HAP-1 (cell line): ENCODE results near the gene EML6.
A peak's percentile ranks its signal among the peaks of the same experiment; 100 is the strongest.

Source experiments
- DNase-seq, 2 experiments: peaks; one replicate each; pipeline ENCODE4 v3.0.0-alpha.2; 2016 to 2020; ENCODE audit warnings: low spot score in 2 of 2
- H3K27me3 ChIP-seq: fragments of 250-450 bp; sonication (Bioruptor Pico); 2 replicates; pipeline ENCODE4 v1.5.1; 2020; ENCODE audit warnings: low read depth, mild to moderate bottlenecking, moderate library complexity
- H3K36me3 ChIP-seq: fragments of 250-450 bp; sonication (Bioruptor Pico); replicated peaks from 2 replicates; pipeline ENCODE4 v1.5.1; 2020; ENCODE audit warnings: mild to moderate bottlenecking
- H3K4me1 ChIP-seq: fragments of 250-450 bp; sonication (Bioruptor Pico); 2 replicates; pipeline ENCODE4 v1.5.1; 2020; ENCODE audit warnings: mild to moderate bottlenecking
- H3K4me3 ChIP-seq: fragments of 250-450 bp; sonication (Bioruptor Pico); 2 replicates; pipeline ENCODE4 v1.5.1; 2020; ENCODE audit warnings: mild to moderate bottlenecking, moderate library complexity
- H3K9me3 ChIP-seq: fragments of 250-450 bp; sonication (Bioruptor Pico); 2 replicates; pipeline ENCODE4 v1.5.1; 2020; ENCODE audit warnings: mild to moderate bottlenecking, moderate library complexity
- in situ Hi-C: fragments of 300-500 bp; cut with MboI; formaldehyde crosslinking; loops from 3 replicates; pipeline ENCODE4 v1.14.3; 2020; ENCODE audit warnings: low sequenced_read_pairs, inconsistent platforms, mixed read lengths

EML6 gene

DNA sequence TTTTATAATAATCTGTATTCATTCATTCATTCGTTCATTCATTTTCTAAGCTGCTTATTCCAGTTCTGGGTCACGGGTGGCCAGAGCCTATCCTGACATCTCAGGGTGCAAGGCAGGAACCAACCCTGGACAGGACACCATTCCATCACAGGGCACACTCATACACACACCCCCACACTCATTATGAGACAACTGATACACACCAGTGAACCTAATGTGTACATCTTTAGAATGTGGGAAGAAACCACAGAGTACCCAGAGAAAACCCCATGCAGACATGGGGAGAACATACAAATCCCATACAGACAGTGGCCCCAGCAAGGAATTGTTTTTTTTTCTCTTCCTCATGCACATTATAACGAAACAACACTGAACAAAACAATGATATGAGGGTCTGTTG is 272.1 kb downstream of the EML6 start:
- Histone ChIP-seq H3K36me3 (no peaks in the 10 kb centered on the region), H3K9me3 (no peaks in the 10 kb centered on the region), H3K4me1 (peaks cover 23% of the 10 kb centered on the region), H3K27me3 (no peaks in the 10 kb centered on the region), H3K4me3 (no peak overlapping the region)
- in situ Hi-C loops, result no loop called here
- DNase-seq, result no peak

DNA sequence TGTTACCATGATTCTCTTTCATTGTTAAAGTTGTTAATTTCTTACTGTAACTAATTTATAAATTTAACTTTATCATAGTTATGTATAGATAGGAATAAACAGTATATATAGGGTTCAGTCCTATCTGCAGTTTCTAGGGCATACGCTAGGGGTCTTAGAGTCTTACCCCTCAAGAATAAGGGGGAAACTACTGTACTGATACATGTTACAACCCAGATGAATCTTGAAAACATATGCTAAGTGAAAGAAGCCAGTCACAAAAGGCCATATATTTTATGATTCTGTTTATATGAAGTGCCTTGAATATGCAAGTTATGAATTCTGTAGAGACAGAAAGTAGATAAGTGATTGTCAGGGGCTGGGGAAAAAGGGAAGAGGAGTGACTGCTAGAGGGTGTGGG is 274.4 kb downstream of the EML6 start:
- peaks cover 34% of the 10 kb centered on the region for H3K4me1 ChIP-seq
- in situ Hi-C loops, result no loop called here

DNA sequence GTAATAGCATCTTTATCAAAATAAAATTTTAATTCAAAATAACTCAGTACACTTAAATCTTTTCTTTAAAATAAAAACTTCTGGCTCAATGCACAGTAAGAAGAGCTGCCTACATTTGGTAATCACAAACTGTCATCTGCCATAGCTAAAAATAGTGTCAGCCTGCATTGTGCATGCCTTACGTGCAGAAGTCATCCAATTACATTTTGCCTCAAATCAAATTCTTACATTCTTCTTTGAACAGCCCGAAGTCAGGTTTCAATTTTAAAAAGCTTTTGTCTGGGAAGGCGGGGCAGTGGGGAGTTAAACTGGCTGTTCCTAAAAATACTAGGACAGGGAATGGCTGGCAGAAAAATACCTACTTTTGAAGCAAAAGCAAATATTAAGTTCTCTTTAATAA is 275.7 kb downstream of the EML6 start:
- H3K4me3 ChIP-seq, result no peak overlapping the region

More for the DNA sequence above, 274.4 kb downstream of the EML6 start:
- DNase-seq, result no peak
- H3K36me3 ChIP-seq, result no peaks in the 10 kb centered on the region
- H3K27me3 ChIP-seq, result no peaks in the 10 kb centered on the region
- no peaks in the 10 kb centered on the region for H3K9me3 ChIP-seq
- no peak overlapping the region for H3K4me3 ChIP-seq

DNA sequence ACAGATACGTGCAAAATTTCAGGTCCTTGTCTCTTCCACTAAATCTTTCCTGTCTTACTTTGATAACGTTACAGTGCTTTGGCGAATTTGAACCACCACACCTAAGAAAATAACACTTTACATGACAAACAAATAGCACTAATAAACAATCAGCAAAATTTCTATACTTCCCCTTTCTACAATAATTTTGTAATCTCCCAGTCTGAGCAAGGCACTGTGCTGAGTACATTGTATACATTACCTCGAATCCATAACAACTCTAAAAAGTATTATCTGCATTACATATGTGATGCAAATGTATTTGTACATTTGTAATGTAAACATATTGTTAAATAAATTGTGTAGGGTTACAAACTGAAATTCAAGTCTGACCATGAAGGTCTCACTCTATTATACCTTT is 276.9 kb downstream of the EML6 start:
- no peak for DNase-seq
- no peak overlapping the region for H3K4me3 ChIP-seq
- peaks cover 38% of the 10 kb centered on the region for H3K4me1 ChIP-seq
- H3K9me3 ChIP-seq, result no peaks in the 10 kb centered on the region
- in situ Hi-C loops, result no loop called here
- no peaks in the 10 kb centered on the region for H3K36me3 ChIP-seq
- H3K27me3 ChIP-seq, result no peaks in the 10 kb centered on the region

More for the DNA sequence above, 275.7 kb downstream of the EML6 start:
- Histone ChIP-seq H3K4me1 (peaks cover 37% of the 10 kb centered on the region), H3K9me3 (no peaks in the 10 kb centered on the region), H3K27me3 (no peaks in the 10 kb centered on the region), H3K36me3 (no peaks in the 10 kb centered on the region)
- in situ Hi-C loops, result no loop called here
- peak; percentile 58 to 77 for DNase-seq

DNA sequence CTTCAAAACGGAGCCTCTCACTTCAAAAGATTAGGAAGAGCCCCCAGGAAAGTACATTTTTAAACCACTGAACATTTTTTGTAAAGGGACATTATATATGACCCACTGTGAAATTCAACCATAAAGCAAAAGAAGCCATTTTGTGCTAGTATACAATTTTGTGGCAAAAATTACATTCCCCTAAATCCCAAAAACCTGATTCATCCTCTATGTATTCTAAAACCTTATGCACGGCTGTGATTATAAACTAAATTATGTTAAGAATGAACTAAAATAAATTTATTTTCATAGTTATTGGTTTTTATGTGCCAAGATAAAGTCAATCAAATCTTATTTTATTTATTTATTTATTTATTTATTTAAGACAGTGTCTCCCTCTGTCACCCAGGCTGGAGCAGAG is 278.3 kb downstream of the EML6 start:
- in situ Hi-C loops, result no loop called here
- no peaks in the 10 kb centered on the region for H3K36me3 ChIP-seq
- peaks cover 40% of the 10 kb centered on the region for H3K4me1 ChIP-seq
- H3K27me3 ChIP-seq, result no peaks in the 10 kb centered on the region
- DNase-seq, result no peak
- no peak overlapping the region for H3K4me3 ChIP-seq
- H3K9me3 ChIP-seq, result no peaks in the 10 kb centered on the region

DNA sequence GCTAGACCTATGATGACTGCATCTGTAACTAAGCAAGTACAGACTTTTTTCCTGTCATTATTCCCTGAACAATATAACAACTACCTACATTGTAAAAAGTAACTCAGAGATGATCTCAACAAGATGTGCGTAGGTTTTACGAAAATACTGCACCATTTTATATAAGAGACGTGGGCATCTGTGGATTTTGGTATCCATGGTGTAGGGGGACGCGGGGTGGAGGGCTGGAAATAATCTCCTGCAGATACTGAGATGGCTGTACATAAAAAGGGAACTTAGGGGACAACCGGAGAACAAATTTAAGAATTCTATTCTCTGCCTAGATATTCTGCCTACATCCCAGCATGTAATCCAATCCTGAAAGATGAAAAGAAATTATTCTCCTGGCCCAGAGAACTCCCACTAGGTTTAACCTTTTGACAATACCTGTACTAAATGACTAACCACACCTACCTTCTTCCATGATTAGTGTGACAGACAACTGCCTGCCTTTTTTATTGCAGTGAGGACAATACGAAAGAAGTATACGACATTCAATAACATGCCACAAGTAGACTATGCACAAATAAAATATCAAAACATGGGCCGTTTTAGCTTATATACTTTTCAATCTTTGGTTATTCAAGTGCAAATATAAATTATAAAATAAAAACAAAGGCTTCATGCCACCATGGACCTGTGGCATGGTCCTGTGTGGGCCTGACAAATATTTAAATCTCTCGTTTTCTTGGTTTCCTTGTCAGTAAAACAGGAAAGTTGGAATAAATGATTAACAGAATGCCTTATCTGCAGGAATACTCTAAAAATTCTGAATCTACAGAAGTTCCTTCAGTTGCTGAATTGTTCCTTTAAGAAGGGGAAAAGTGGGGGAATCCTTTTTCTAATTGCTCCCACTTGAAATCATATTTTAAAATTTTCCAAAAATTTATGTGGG is 280.5 kb downstream of the EML6 start:
- Histone ChIP-seq H3K4me3 (no peak overlapping the region), H3K9me3 (no peaks in the 10 kb centered on the region), H3K27me3 (no peaks in the 10 kb centered on the region), H3K4me1 (peaks cover 34% of the 10 kb centered on the region), H3K36me3 (no peaks in the 10 kb centered on the region)
- DNase-seq, result peak in 1 of 2 experiments; percentile 14
- in situ Hi-C loops, result no loop called here

DNA sequence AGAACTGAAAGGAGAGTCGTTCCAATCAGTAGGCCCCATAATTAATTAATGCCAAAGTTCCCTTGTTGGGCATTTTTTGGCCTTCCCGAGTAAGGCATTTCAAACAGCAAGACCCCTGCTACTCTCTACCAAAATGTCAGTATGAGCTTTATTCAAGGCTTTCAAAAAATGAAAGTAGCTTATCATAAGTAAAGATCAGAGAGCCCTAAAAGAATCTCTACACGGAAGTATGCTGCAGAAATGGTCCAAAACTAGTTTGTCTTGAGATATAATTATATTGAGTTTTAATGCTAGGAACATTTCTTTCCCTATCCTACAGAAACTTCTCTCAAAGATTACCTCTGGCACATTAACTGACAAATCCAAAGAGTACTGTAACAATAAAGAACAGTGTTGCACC is 282.8 kb downstream of the EML6 start:
- Histone ChIP-seq H3K27me3 (no peaks in the 10 kb centered on the region), H3K4me3 (no peak overlapping the region), H3K36me3 (no peaks in the 10 kb centered on the region), H3K4me1 (peaks cover 35% of the 10 kb centered on the region), H3K9me3 (no peaks in the 10 kb centered on the region)
- no peak for DNase-seq
- in situ Hi-C loops, result no loop called here

DNA sequence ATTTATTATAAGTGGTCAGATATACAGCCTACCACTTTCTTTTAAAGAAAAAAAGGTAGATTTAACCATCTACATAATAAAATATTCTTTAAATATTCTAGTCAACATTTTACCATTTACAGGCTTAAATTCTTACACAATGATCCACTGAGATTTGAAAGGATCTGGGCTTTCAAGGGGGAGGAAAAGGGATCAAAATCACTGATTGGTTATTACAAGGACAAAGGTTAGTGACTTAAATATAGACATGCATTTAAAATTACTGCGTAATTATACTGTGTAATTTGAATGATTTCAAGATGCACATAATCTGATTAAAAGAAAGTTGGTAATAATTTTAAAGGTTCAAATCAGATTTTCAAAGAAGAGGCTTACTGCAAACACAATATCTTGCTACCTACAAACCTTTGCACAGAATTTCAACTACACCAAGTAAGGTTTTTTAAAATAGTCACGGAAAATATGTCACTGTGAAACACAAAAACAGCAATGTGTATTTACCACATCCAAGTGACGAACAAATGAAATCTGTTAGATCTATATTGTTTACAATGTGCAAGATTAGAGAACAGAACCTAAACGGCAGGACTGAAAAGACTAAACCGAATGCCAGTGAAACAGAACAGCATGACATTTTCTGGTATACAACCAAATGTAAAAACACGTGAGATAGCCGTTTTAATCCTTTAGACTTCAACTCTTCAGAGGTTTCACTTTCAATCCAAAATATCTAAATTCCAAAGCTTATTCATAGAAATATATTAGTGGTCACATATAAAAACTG is 286.0 kb downstream of the EML6 start:
- Histone ChIP-seq H3K27me3 (no peaks in the 10 kb centered on the region), H3K4me1 (peaks cover 56% of the 10 kb centered on the region), H3K9me3 (no peaks in the 10 kb centered on the region), H3K4me3 (peak overlapping the region; percentile 19), H3K36me3 (no peaks in the 10 kb centered on the region)
- in situ Hi-C loops, result no loop called here
- DNase-seq, result peak in 1 of 2 experiments; percentile 24

DNA sequence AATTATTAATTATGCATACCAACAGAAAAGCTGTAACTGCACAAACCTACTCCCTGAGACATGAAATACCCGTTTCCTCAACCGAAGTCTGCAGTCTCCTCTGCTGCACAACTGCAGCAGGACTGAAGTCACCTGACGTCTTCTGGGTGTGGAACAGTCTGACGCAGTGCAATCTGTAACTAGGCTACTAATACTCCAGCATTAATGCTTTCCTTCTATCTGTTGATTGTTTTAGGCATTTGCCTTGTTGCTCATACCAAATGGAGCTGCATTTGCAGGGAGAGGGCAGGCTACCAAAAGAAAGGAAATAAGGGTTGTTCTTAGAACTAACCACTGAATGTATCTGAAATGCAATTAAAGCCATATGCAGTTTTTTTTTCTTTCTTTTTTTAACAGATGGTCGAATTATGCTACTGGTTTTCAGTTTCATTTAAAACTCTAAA is 286.7 kb downstream of the EML6 start:
- in situ Hi-C loops, result no loop called here
- Histone ChIP-seq H3K4me1 (peaks cover 61% of the 10 kb centered on the region), H3K27me3 (no peaks in the 10 kb centered on the region), H3K4me3 (peak overlapping the region; percentile 19), H3K36me3 (no peaks in the 10 kb centered on the region), H3K9me3 (no peaks in the 10 kb centered on the region)
- DNase-seq, result peak; percentile 57 to 58

DNA sequence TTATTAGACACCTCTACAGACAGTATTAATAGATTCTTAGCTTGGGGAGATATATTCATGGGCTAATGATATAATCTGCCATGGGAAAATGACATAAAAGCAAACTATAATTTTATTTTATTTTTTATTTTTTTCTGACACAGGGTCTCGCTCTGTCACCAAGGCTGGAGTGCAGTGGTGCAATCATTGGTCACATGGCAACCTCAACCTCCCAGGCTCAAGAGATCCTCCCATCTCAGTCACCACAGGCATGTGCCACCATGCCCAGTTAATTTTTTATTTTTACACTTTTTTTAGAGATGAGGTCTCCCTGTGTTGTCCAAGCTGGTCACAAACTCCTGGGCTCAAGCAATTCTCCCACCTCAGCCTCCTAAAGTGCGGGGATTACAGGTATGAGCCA is 287.5 kb downstream of the EML6 start:
- peaks cover 65% of the 10 kb centered on the region for H3K4me1 ChIP-seq
- no peaks in the 10 kb centered on the region for H3K9me3 ChIP-seq
- DNase-seq, result no peak
- no peak overlapping the region for H3K4me3 ChIP-seq
- no peaks in the 10 kb centered on the region for H3K27me3 ChIP-seq
- no peaks in the 10 kb centered on the region for H3K36me3 ChIP-seq
- in situ Hi-C loops, result no loop called here

DNA sequence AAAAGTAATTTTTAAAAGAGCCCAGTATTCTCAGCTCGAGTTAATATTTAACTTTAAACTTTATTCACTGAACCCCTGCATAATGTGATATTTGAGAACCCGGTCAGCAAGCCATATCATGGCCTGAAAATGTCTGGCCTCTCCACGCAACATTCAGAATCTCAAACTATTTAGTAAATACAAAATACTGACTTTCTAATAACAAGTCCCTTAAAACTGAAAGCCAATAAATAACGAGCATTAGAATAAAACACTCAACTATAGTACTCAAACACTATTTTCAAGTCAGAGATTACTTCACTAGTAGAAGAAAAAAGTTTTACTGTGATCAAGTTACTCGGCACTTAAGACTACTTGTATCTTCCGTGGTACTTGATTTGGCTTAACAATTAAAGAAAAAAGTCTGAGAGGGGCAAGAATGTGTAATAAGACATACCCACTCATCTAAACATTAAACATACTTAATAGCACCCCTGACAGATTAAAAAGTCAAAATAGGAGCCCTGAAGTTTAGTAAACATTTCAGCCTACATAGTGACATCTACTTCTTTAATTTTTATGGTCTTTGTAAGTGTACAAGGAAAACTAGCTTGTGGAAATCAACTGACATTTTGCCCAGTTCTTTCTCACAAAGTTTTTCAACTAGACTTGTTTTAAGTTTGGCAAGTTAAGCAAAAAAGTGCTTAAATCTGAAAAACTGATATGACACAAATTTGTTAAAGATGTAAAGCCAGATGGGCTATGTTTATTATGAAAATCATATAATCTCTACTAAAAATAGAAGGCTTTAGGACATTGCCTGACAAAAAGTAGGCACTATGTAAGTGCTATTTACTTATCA is 288.6 kb downstream of the EML6 start:
- Histone ChIP-seq H3K27me3 (no peaks in the 10 kb centered on the region), H3K4me1 (peaks cover 63% of the 10 kb centered on the region), H3K4me3 (no peak overlapping the region), H3K9me3 (no peaks in the 10 kb centered on the region), H3K36me3 (no peaks in the 10 kb centered on the region)
- in situ Hi-C loops, result no loop called here
- peak in 1 of 2 experiments; percentile 43 for DNase-seq

DNA sequence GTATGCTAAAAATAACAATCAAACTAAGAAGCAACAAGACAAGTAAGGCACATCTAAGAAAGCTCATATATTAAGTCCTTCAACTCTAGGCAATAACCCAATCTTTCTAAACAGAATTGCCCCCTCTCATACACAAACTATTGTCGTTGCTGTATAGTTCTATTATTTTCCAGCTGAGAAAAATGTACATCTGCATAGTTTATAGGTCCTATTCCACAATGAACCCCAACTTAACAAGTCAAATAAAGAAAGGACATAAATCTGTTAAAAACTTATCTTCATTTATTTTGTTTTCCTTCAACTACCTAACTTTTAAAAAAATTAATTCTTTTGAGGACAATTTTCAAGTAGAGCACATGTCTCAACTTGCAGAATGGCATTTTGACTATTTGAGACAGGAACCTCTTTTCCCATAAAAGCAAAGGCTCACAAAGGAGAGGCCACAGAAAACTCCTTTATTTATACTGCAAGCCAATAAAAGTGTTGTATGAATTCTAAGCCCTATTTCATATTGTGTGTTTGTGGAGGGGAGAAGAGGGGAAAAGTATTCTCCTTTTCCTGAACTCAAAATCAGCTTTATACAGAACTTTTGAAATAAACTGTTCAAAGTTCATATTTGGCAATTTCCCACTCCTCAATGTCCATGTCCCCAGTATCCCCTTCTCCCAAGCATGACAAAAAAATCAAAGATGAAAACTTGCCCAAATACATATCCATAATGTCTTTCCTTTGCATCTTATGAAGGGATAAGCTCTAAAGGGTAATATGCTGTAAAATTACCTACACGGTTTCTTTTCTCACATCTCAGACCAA is 289.4 kb downstream of the EML6 start:
- DNase-seq, result peak; percentile 29 to 88
- H3K27me3 ChIP-seq, result no peaks in the 10 kb centered on the region
- in situ Hi-C loops, result no loop called here
- H3K36me3 ChIP-seq, result 0 out of 2 replicates have a peak, but pooled peaks cover 4% of the 10 kb centered on the region
- no peak overlapping the region for H3K4me3 ChIP-seq
- no peaks in the 10 kb centered on the region for H3K9me3 ChIP-seq
- H3K4me1 ChIP-seq, result peaks cover 63% of the 10 kb centered on the region

DNA sequence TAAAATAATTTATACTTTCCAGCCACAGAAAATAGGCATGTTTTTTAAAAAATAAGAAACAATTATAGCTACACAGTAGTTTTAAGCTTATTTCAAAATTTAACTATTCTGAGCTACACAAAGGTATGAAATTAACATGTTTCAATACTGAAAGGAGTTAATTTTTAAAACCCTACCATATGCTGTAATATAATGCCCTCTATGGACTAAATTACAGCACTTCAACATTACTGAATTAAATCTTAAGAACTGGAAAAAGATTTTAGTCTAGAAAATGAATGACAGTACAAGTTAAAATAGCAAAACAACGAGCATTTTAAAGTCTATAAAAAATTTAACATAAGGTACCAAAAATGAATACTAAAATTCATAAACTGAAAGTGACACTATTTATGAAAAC is 290.5 kb downstream of the EML6 start:
- in situ Hi-C loops, result no loop called here
- peak in 1 of 2 experiments; percentile 21 for DNase-seq
- H3K4me1 ChIP-seq, result peaks cover 61% of the 10 kb centered on the region
- H3K4me3 ChIP-seq, result no peak overlapping the region
- H3K36me3 ChIP-seq, result peaks cover 6% of the 10 kb centered on the region; the same call in 1 of the 2 replicates
- H3K27me3 ChIP-seq, result no peaks in the 10 kb centered on the region
- no peaks in the 10 kb centered on the region for H3K9me3 ChIP-seq
